ENCODE results near the gene DLX3.

DNA sequence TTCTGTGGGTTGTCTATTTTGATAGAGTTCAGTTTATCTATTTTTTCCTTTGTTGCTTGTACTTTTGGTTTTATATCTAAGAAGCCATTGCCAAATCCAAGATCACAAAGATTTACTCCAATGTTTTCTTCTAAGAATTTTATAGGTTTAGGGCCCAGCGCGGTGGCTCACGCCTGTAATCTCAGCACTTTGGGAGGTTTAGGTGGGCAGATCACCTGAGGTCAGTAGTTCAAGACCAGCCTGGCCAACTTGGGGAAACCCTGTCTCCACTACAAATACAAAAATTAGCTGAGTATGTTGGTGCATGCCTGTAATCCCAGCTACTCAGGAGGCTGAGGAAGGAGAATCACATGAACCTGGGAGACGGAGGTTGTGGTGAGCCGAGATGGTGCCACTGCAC, 47.2 kb upstream of the DLX3 start:
- TF ChIP-seq POLR2A (IDR thresholded peaks at IDR 0.05; ENCODE audit: control extremely low read depth in 1 of 2, low read depth in 2 of 2, low read length in 2 of 2) (no peak), RBBP5 (IDR thresholded peaks at IDR 0.05; ENCODE audit: borderline replicate concordance, low read depth, low read length) (no peak), TBP (IDR thresholded peaks at IDR 0.05; ENCODE audit: low read depth, low read length) (no peak), EP300 (IDR thresholded peaks at IDR 0.05; ENCODE audit: borderline replicate concordance in 1 of 2, low read depth in 2 of 2, low read length in 2 of 2) (no peak), RAD21 (IDR thresholded peaks at IDR 0.05 in 1 of 2, conservative IDR thresholded peaks at IDR 0.05 in 1 of 2; ENCODE audit: low read depth in 2 of 2, low read length in 2 of 2) (no peak), EZH2 (IDR thresholded peaks at IDR 0.05; ENCODE audit: low read depth, low read length, severe bottlenecking) (no peak), HDAC6 (IDR thresholded peaks at IDR 0.05; ENCODE audit: low read depth, low read length) (no peak), GTF2F1 (IDR thresholded peaks at IDR 0.05; ENCODE audit: borderline replicate concordance, low read depth, low read length) (no peak)
- TF ChIP-seq, protein P1, sequence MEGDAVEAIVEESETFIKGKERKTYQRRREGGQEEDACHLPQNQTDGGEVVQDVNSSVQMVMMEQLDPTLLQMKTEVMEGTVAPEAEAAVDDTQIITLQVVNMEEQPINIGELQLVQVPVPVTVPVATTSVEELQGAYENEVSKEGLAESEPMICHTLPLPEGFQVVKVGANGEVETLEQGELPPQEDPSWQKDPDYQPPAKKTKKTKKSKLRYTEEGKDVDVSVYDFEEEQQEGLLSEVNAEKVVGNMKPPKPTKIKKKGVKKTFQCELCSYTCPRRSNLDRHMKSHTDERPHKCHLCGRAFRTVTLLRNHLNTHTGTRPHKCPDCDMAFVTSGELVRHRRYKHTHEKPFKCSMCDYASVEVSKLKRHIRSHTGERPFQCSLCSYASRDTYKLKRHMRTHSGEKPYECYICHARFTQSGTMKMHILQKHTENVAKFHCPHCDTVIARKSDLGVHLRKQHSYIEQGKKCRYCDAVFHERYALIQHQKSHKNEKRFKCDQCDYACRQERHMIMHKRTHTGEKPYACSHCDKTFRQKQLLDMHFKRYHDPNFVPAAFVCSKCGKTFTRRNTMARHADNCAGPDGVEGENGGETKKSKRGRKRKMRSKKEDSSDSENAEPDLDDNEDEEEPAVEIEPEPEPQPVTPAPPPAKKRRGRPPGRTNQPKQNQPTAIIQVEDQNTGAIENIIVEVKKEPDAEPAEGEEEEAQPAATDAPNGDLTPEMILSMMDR (IDR thresholded peaks at IDR 0.05; ENCODE audit: control extremely low read depth in 1 of 3, insufficient read depth in 1 of 3, low read depth in 1 of 3, low read length in 3 of 3): no peak
- TF ChIP-seq, protein P2, sequence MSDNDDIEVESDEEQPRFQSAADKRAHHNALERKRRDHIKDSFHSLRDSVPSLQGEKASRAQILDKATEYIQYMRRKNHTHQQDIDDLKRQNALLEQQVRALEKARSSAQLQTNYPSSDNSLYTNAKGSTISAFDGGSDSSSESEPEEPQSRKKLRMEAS (IDR thresholded peaks at IDR 0.05): no peak
